SK-N-SH (cell line): Measurements from ENCODE around the gene ROBO1. TPM values are rescaled to one million over a fixed set of nuclear protein-coding genes. Genes with fewer than 3 reads are reported as not detected.

Experiments used
- CTCF ChIA-PET: fragments of 300-600, 350-600 bp; formaldehyde crosslinking; extraction: SDS; loops from one replicate; lab custom pipeline; 2021; lab: Yijun Ruan, JAX
- POLR2A ChIA-PET: fragments of 350-600 bp; sonication (Branson Sonifier 250); formaldehyde crosslinking; extraction: SDS; loops from one replicate; lab custom pipeline; 2020; ENCODE audit warnings: antibody characterized with exemption, inconsistent platforms; lab: Yijun Ruan, JAX
- DNase-seq: peaks from one replicate; pipeline ENCODE4 v3.0.0; 2012
- H2AFZ ChIP-seq: fragments of 200-600 bp; sonication (generic); 2 replicates; pipeline ENCODE4 v1.8.1; 2016; ENCODE audit warnings: antibody characterized with exemption, mild to moderate bottlenecking, low read depth
- H3F3A ChIP-seq: fragments of 200-600 bp; sonication (generic); replicated peaks from 2 replicates; pipeline ENCODE3; 2016; ENCODE audit warnings: antibody characterized with exemption, mild to moderate bottlenecking; ENCODE audit not compliant: insufficient read depth
- H3K27ac ChIP-seq, 2 experiments: fragments of 200-500 bp in 1 of 2; fragments of 200-600 bp in 1 of 2; sonication (Bioruptor generic) in 1 of 2; sonication (generic), shearing (Covaris generic) in 1 of 2; 2 replicates each; pipeline versions ENCODE4 v1.5.1 to v1.6.1; 2014 to 2016; ENCODE audit warnings: low read depth in 2 of 2, inconsistent platforms in 1 of 2, low read length in 1 of 2, mild to moderate bottlenecking in 1 of 2, mixed read lengths in 1 of 2
- H3K27me3 ChIP-seq: fragments of 200-600 bp; sonication (generic), shearing (Covaris generic); 2 replicates; pipeline ENCODE4 v1.6.1; 2016; ENCODE audit warnings: mixed run types; ENCODE audit not compliant: insufficient read depth
- H3K36me3 ChIP-seq, 2 experiments: fragments of 200-500 bp in 1 of 2; fragments of 200-600 bp in 1 of 2; sonication (Bioruptor generic) in 1 of 2; sonication (generic) in 1 of 2; replicated peaks in 1 of 2; 2 replicates each; pipeline versions ENCODE3 to v1.5.1; 2014 to 2016; ENCODE audit warnings: low read length in 1 of 2, mild to moderate bottlenecking in 1 of 2; ENCODE audit not compliant: insufficient read depth in 2 of 2, control insufficient read depth in 1 of 2
- H3K4me1 ChIP-seq, 2 experiments: fragments of 200-500 bp in 1 of 2; fragments of 200-600 bp in 1 of 2; sonication (Bioruptor generic) in 1 of 2; sonication (generic), shearing (Covaris generic) in 1 of 2; 2 replicates each; pipeline versions ENCODE4 v1.5.1 to v1.6.1; 2014 to 2016; ENCODE audit warnings: low read depth in 1 of 2, low read length in 1 of 2, mixed run types in 1 of 2; ENCODE audit not compliant: insufficient read depth in 2 of 2, control insufficient read depth in 1 of 2
- H3K4me2 ChIP-seq: fragments of 200-600 bp; sonication (generic), shearing (Covaris generic); 2 replicates; pipeline ENCODE4 v1.6.1; 2017; ENCODE audit warnings: mixed run types
- H3K4me3 ChIP-seq, 2 experiments: fragments of 200-500 bp in 1 of 2; fragments of 200-600 bp in 1 of 2; sonication (Bioruptor generic) in 1 of 2; sonication (generic), shearing (Covaris generic) in 1 of 2; 2 replicates each; pipeline versions ENCODE4 v1.5.1 to v1.8.1; 2014 to 2016; ENCODE audit warnings: low read depth in 2 of 2, inconsistent platforms in 1 of 2, low read length in 1 of 2, mild to moderate bottlenecking in 1 of 2, mixed read lengths in 1 of 2, moderate library complexity in 1 of 2
- H3K79me2 ChIP-seq: fragments of 200-600 bp; sonication (generic); 2 replicates; pipeline ENCODE4 v1.8.1; 2017; ENCODE audit warnings: mild to moderate bottlenecking; ENCODE audit not compliant: insufficient read depth
- H3K9ac ChIP-seq: fragments of 200-600 bp; sonication (generic); 2 replicates; pipeline ENCODE4 v1.6.1; 2017; ENCODE audit warnings: mixed run types
- H3K9me2 ChIP-seq: fragments of 200-600 bp; sonication (generic); 2 replicates; pipeline ENCODE4 v1.6.1; 2017; ENCODE audit warnings: mixed run types
- H3K9me3 ChIP-seq: fragments of 200-600 bp; sonication (generic); 2 replicates; pipeline ENCODE4 v1.6.1; 2017; ENCODE audit warnings: mixed run types, mild to moderate bottlenecking, moderate library complexity
- H4K20me1 ChIP-seq: fragments of 200-600 bp; sonication (generic); 2 replicates; pipeline ENCODE4 v1.6.1; 2017; ENCODE audit warnings: mild to moderate bottlenecking, mixed run types; ENCODE audit not compliant: insufficient read depth
- ELF1 ChIP-seq: IDR thresholded peaks from 2 replicates; pipeline ENCODE4 v1.4.0; 2012
- GABPA ChIP-seq: IDR thresholded peaks from 2 replicates; pipeline ENCODE4 v1.4.0; 2012; ENCODE audit warnings: low read depth, mild to moderate bottlenecking
- GATA2 ChIP-seq: sonication (generic); formaldehyde crosslinking; IDR thresholded peaks from 2 replicates; pipeline ENCODE4 v1.5.0; 2020; ENCODE audit warnings: mild to moderate bottlenecking, missing genetic modification reagents
- MXI1 ChIP-seq: IDR thresholded peaks from 2 replicates; pipeline ENCODE4 v1.6.1; 2012; ENCODE audit warnings: mild to moderate bottlenecking, low read depth, low read length, improper control_type of control experiment
- NFIC ChIP-seq: IDR thresholded peaks from 2 replicates; pipeline ENCODE4 v1.4.0; 2012; ENCODE audit warnings: borderline replicate concordance
- RXRA ChIP-seq: IDR thresholded peaks from 2 replicates; pipeline ENCODE4 v1.4.0; 2012; ENCODE audit warnings: low read depth, mild to moderate bottlenecking, borderline replicate concordance
- SIN3A ChIP-seq: IDR thresholded peaks from 2 replicates; pipeline ENCODE4 v1.6.1; 2012; ENCODE audit warnings: low read depth, mild to moderate bottlenecking, low read length, moderate library complexity, borderline replicate concordance
- SMC3 ChIP-seq: IDR thresholded peaks from 2 replicates; pipeline ENCODE4 v1.6.1; 2012; ENCODE audit warnings: low read depth, low read length, improper control_type of control experiment
- YY1 ChIP-seq: IDR thresholded peaks from 2 replicates; pipeline ENCODE4 v1.4.0; 2012; ENCODE audit warnings: low read depth, mild to moderate bottlenecking
- WGBS: methylation state at CpG from one replicate; pipeline ENCODE4 v1.1.6; 2017; ENCODE audit warnings: low lambda C conversion rate; 5-methylcytosine and 5-hydroxymethylcytosine counted together
- polyA plus RNA-seq, 3 experiments: library from polyadenylated mRNA; depleted of rRNA; stranded (reverse); fragments of >200 nt; gene quantifications; 2 replicates each; pipeline ENCODE4 v1.2.3, GENCODE V29; 2012
- TF ChIP-seq, protein P1 (sequence below): IDR thresholded peaks from 2 replicates; pipeline ENCODE4 v1.4.0; 2012; ENCODE audit warnings: low read depth, borderline replicate concordance

The ROBO1 gene
- polyA plus RNA-seq (2012; rRNA removed) = 22.2 and 22.7 TPM in 2 replicates
- 30.7 and 32.6 TPM in 2 replicates for polyA plus RNA-seq (2012; cell fraction: cytosol; rRNA removed)
- polyA plus RNA-seq (2012; cell fraction: nucleus; rRNA removed) = 17.7 and 29.2 TPM in 2 replicates

DNA sequence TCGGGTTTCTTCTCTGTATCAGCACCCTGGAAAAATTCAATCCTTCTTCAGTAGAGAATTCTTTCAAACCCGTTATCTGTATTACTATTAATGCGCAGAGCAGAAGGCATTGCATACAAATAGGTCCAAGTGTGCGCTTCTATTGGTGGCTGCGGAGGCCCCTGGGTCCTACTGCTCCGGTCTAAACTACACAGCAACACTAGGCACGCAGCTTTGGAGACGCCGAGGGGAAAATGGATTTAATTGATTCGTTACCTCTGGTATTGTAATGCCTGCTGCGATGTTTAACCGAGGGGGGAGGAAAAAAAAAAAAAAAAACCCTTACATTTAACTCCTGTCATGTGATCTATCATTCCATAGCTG is at the start of gene ROBO1:
TSS of gene ROBO1 (minus strand) at position 94 of the 363 bp plus-strand sequence.
- TF ChIP-seq GATA2 (CRISPR knock-in tag) (no peak), ELF1 (no peak), MXI1 (peak; percentile 26; the same call in 1 of the 2 replicates), RXRA (no peak), NFIC (no peak), SIN3A (no peak), YY1 (no peak), SMC3 (no peak)
- H4K20me1 ChIP-seq = no peaks in the 10 kb centered on the region
- CTCF ChIA-PET = interaction anchor here (0.7 to 0.8 kb wide), 2 partner anchors 9 to 110 kb away, joined by 3 to 4 read pairs; no protein-coding TSS in a partner anchor
- peak; percentile 59 for DNase-seq
- POLR2A ChIA-PET = no interaction called here
- H3K4me1 ChIP-seq = peaks cover 0 to 8% of the 10 kb centered on the region in 2 experiments; a peak in 1 of 4 replicates
- H3K9me2 ChIP-seq = no peaks in the 10 kb centered on the region
- no peaks in the 10 kb centered on the region for H3K79me2 ChIP-seq
- H3K27ac ChIP-seq = no peak within 1 kb of the TSS
- no peaks in the 10 kb centered on the region for H3K36me3 ChIP-seq
- no peaks in the 10 kb centered on the region for H3K9me3 ChIP-seq
- WGBS = 1% methylated on average over 12 of the region's 12 CpGs
- H3F3A ChIP-seq = peaks cover 11% of the 10 kb centered on the region
- H3K4me3 ChIP-seq = peak within 1 kb of the TSS; percentile 50 to 51
- no peak within 1 kb of the TSS for H3K9ac ChIP-seq
- H3K4me2 ChIP-seq = peak within 1 kb of the TSS; percentile 47
- H3K27me3 ChIP-seq = peaks cover 28% of the 10 kb centered on the region; the same call in 1 of the 2 replicates
- no peak within 1 kb of the TSS; the same call in 1 of the 2 replicates for H2AFZ ChIP-seq

DNA sequence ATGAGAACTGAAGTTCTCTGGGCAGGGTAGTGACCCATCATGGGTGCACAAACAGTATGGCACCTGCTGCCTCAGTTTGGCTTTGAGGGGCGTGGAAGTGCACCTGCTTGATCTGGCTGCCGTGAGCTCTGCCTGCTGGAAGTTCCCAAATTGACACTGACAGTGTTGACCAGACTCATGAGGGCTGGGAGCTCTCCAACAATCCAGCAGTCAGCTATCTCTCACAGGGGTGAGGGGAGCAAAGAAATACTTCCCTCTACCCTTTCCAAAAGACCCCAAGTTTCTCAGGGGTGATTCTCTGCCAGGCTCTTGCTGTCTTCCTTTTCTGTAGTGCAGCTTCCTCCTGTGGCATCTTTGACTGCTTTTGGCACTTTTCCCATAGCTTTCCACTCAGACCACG is 49.4 kb upstream of the ROBO1 start:
- H3K27me3 ChIP-seq = no peaks in the 10 kb centered on the region
- ChIA-PET CTCF (interaction anchor here (1.4 kb wide), 1 partner anchor 12 kb away, joined by 3 read pairs; no protein-coding TSS in a partner anchor), POLR2A (no interaction called here)
- DNase-seq = no peak
- H3K9ac ChIP-seq = no peak overlapping the region
- no peak overlapping the region for H3K4me2 ChIP-seq
- H3K27ac ChIP-seq = no peak overlapping the region
- H3K9me2 ChIP-seq = no peaks in the 10 kb centered on the region
- H2AFZ ChIP-seq = no peak overlapping the region
- no peaks in the 10 kb centered on the region for H4K20me1 ChIP-seq
- H3K4me1 ChIP-seq = no peaks in the 10 kb centered on the region
- no peaks in the 10 kb centered on the region for H3K9me3 ChIP-seq
- H3F3A ChIP-seq = no peaks in the 10 kb centered on the region
- TF ChIP-seq, protein P1, sequence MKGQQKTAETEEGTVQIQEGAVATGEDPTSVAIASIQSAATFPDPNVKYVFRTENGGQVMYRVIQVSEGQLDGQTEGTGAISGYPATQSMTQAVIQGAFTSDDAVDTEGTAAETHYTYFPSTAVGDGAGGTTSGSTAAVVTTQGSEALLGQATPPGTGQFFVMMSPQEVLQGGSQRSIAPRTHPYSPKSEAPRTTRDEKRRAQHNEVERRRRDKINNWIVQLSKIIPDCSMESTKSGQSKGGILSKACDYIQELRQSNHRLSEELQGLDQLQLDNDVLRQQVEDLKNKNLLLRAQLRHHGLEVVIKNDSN = no peak
- no peaks in the 10 kb centered on the region for H3K79me2 ChIP-seq
- no peak overlapping the region for H3K4me3 ChIP-seq
- no peaks in the 10 kb centered on the region for H3K36me3 ChIP-seq
- WGBS = 4% methylated on average over 3 of the region's 3 CpGs

DNA sequence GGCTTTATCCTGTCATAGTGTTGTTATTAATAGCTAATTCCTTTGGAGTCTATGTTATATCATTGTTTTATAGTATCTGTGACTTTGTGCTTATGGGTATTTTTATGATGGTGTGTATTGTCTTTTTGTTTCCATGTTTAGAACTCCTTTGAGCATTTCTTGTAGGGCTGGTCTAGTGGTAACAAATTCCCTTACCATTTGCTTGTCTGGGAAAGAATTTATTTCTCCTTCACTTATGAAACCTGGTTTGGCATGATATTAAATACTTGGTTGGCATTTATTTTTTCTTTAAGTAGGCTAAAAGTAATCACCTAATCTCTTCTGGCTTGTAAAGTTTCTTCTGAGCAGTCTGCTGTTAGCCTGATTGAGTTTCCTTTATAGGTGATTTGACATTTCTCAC is 47.7 kb upstream of the ROBO1 start:
- Histone ChIP-seq H2AFZ (no peak overlapping the region), H3K9ac (no peak overlapping the region), H4K20me1 (no peaks in the 10 kb centered on the region), H3K9me3 (no peaks in the 10 kb centered on the region)
- ChIA-PET POLR2A (no interaction called here), CTCF (no interaction called here)
- TF ChIP-seq YY1 (no peak), GABPA (no peak)
- TF ChIP-seq, all 33 proteins: peak for 0
- Histone ChIP-seq H3K4me2 (no peak overlapping the region), H3K9me2 (no peaks in the 10 kb centered on the region), H3F3A (no peaks in the 10 kb centered on the region), H3K4me1 (no peaks in the 10 kb centered on the region; a peak in 1 of 4 replicates), H3K27ac (no peak overlapping the region), H3K36me3 (no peaks in the 10 kb centered on the region), H3K27me3 (no peaks in the 10 kb centered on the region), H3K4me3 (no peak overlapping the region), H3K79me2 (no peaks in the 10 kb centered on the region)
- no peak for DNase-seq
